Neural progenitor cell (in vitro differentiated cells): ENCODE data around the gene GAB1. TPM values are rescaled to one million over a fixed set of nuclear protein-coding genes. Genes with fewer than 3 reads are reported as not detected.

Experiments
- DNase-seq: peaks from one replicate; pipeline ENCODE4 v3.0.0-alpha.2; 2016; ENCODE audit warnings: low spot score
- H2AFZ ChIP-seq: fragments of 200-600 bp; sonication (generic); replicated peaks from 2 replicates; pipeline ENCODE4 v1.6.1; 2016; ENCODE audit warnings: antibody characterized with exemption
- H3F3A ChIP-seq: fragments of 200-600 bp; sonication (generic); 2 replicates; pipeline ENCODE4 v1.6.1; 2016; ENCODE audit warnings: antibody characterized with exemption, low read depth
- H3K27ac ChIP-seq: fragments of 200-600 bp; sonication (generic); 2 replicates; pipeline ENCODE4 v1.5.1; 2016; ENCODE audit warnings: mild to moderate bottlenecking
- H3K27me3 ChIP-seq: fragments of 200-600 bp; sonication (generic); 2 replicates; pipeline ENCODE4 v1.6.1; 2016; ENCODE audit warnings: mild to moderate bottlenecking, moderate library complexity
- H3K36me3 ChIP-seq: fragments of 200-600 bp; sonication (generic); 2 replicates; pipeline ENCODE4 v1.5.1; 2016
- H3K4me1 ChIP-seq: fragments of 200-600 bp; sonication (generic); 2 replicates; pipeline ENCODE4 v1.6.1; 2016; ENCODE audit warnings: mixed run types
- H3K4me2 ChIP-seq: fragments of 200-600 bp; sonication (generic); 2 replicates; pipeline ENCODE4 v1.6.1; 2016
- H3K4me3 ChIP-seq: fragments of 200-600 bp; sonication (generic); 2 replicates; pipeline ENCODE4 v1.5.1; 2016
- H3K79me2 ChIP-seq: fragments of 200-600 bp; sonication (generic); 2 replicates; pipeline ENCODE4 v1.6.1; 2016; ENCODE audit warnings: low read depth
- H3K9ac ChIP-seq: fragments of 200-600 bp; sonication (generic); 2 replicates; pipeline ENCODE4 v1.6.1; 2016
- H3K9me3 ChIP-seq: fragments of 200-600 bp; sonication (generic); 2 replicates; pipeline ENCODE4 v1.5.1; 2016; ENCODE audit warnings: low read depth
- H4K20me1 ChIP-seq: fragments of 200-600 bp; sonication (generic); 2 replicates; pipeline ENCODE4 v1.6.1; 2016; ENCODE audit warnings: low read depth
- H3K27ac Mint-ChIP-seq: 3 replicates; pipeline ENCODE4 v1.8.0; 2021; ENCODE audit warnings: mixed read lengths
- H3K27me3 Mint-ChIP-seq: 2 replicates; pipeline ENCODE4 v1.8.0; 2022; ENCODE audit warnings: low read depth, mild to moderate bottlenecking, inconsistent platforms, moderate library complexity, mixed read lengths; ENCODE audit not compliant: insufficient read depth
- H3K36me3 Mint-ChIP-seq: 3 replicates; pipeline ENCODE4 v1.8.0; 2021; ENCODE audit warnings: mixed read lengths
- H3K4me1 Mint-ChIP-seq: 3 replicates; pipeline ENCODE4 v1.8.0; 2021; ENCODE audit warnings: mixed read lengths
- H3K4me3 Mint-ChIP-seq: 3 replicates; pipeline ENCODE4 v1.8.0; 2021; ENCODE audit warnings: mild to moderate bottlenecking, moderate library complexity, mixed read lengths
- H3K9me3 Mint-ChIP-seq: 3 replicates; pipeline ENCODE4 v1.8.0; 2020; ENCODE audit warnings: mixed read lengths
- CTCF ChIP-seq: fragments of 200-600 bp; sonication (generic); IDR thresholded peaks from 2 replicates; pipeline ENCODE4 v1.5.1; 2017; ENCODE audit warnings: antibody characterized with exemption, mild to moderate bottlenecking
- EZH2 ChIP-seq: fragments of 200-600 bp; sonication (generic); IDR thresholded peaks from 2 replicates; pipeline ENCODE4 v1.6.1; 2017; ENCODE audit warnings: antibody characterized with exemption, mild to moderate bottlenecking, moderate library complexity
- EZH2phosphoT487 ChIP-seq: fragments of 200-600 bp; sonication (generic); IDR thresholded peaks from 2 replicates; pipeline ENCODE4 v1.6.1; 2017; ENCODE audit warnings: antibody characterized with exemption
- total RNA-seq: library from RNA; depleted of rRNA; stranded (reverse); fragments of >200 nt; gene quantifications from 2 replicates; pipeline ENCODE4 v1.2.3, GENCODE V29; 2015; ENCODE audit warnings: low replicate concordance

Gene GAB1
- total RNA-seq, 1 donor from 2014 or later = 31.3 TPM

GRCh38 chr4:143344041-143344440, 7.4 kb downstream of the GAB1 start:
- H4K20me1 ChIP-seq = peaks cover 42% of the 10 kb centered on the region
- Mint-ChIP-seq H3K4me3 (no peak overlapping the region), H3K27ac (peak overlapping the region; percentile 74), H3K4me1 (peaks cover 15% of the 10 kb centered on the region), H3K27me3 (no peaks in the 10 kb centered on the region), H3K9me3 (no peaks in the 10 kb centered on the region), H3K36me3 (no peaks in the 10 kb centered on the region)
- no peak for TF ChIP-seq EZH2phosphoT487
- no peak for TF ChIP-seq CTCF
- no peak for TF ChIP-seq EZH2
- H3K9me3 ChIP-seq = no peaks in the 10 kb centered on the region
- peaks cover 72% of the 10 kb centered on the region for H3K79me2 ChIP-seq
- H3K4me1 ChIP-seq = peaks cover 8% of the 10 kb centered on the region
- no peak overlapping the region for H3K9ac ChIP-seq
- no peaks in the 10 kb centered on the region for H3K27me3 ChIP-seq
- no peak for DNase-seq
- H3K27ac ChIP-seq = no peak overlapping the region
- H3K4me2 ChIP-seq = no peak overlapping the region
- no peaks in the 10 kb centered on the region for H3K36me3 ChIP-seq
- H3K4me3 ChIP-seq = no peak overlapping the region
- no peaks in the 10 kb centered on the region for H3F3A ChIP-seq
- no peak overlapping the region for H2AFZ ChIP-seq

GRCh38 chr4:143344774-143345173, 8.1 kb downstream of the GAB1 start:
- Histone ChIP-seq H3K4me2 (no peak overlapping the region), H3K9ac (no peak overlapping the region), H3F3A (no peaks in the 10 kb centered on the region), H3K4me1 (peaks cover 8% of the 10 kb centered on the region), H3K36me3 (no peaks in the 10 kb centered on the region), H3K27me3 (no peaks in the 10 kb centered on the region), H3K27ac (no peak overlapping the region), H2AFZ (no peak overlapping the region), H4K20me1 (peaks cover 35% of the 10 kb centered on the region), H3K9me3 (no peaks in the 10 kb centered on the region), H3K4me3 (no peak overlapping the region), H3K79me2 (peaks cover 65% of the 10 kb centered on the region)
- Mint-ChIP-seq H3K27ac (no peak overlapping the region), H3K36me3 (no peaks in the 10 kb centered on the region), H3K9me3 (no peaks in the 10 kb centered on the region), H3K27me3 (no peaks in the 10 kb centered on the region), H3K4me1 (peaks cover 12% of the 10 kb centered on the region), H3K4me3 (no peak overlapping the region)
- DNase-seq = no peak
- TF ChIP-seq EZH2phosphoT487 (no peak), CTCF (no peak), EZH2 (no peak)

- no peaks in the 10 kb centered on the region for H3K9me3 ChIP-seq
- H3K4me1 Mint-ChIP-seq = peaks cover 12% of the 10 kb centered on the region
- H3K27ac ChIP-seq = no peak overlapping the region
Measured at GRCh38 chr4:143345356-143345755, 8.7 kb downstream of the GAB1 start.

More at GRCh38 chr4:143345356-143345755, 8.7 kb downstream of the GAB1 start:
- Mint-ChIP-seq H3K9me3 (no peaks in the 10 kb centered on the region), H3K27ac (no peak overlapping the region), H3K27me3 (no peaks in the 10 kb centered on the region), H3K36me3 (peaks cover 2% of the 10 kb centered on the region), H3K4me3 (no peak overlapping the region)
- no peak overlapping the region for H2AFZ ChIP-seq
- H3K4me2 ChIP-seq = no peak overlapping the region
- no peak for DNase-seq
- no peaks in the 10 kb centered on the region for H3F3A ChIP-seq
- peaks cover 29% of the 10 kb centered on the region for H4K20me1 ChIP-seq
- TF ChIP-seq EZH2 (no peak), CTCF (no peak), EZH2phosphoT487 (no peak)
- no peak overlapping the region for H3K9ac ChIP-seq
- no peaks in the 10 kb centered on the region for H3K36me3 ChIP-seq
- H3K79me2 ChIP-seq = peaks cover 59% of the 10 kb centered on the region
- H3K4me3 ChIP-seq = no peak overlapping the region
- no peaks in the 10 kb centered on the region for H3K27me3 ChIP-seq
- H3K4me1 ChIP-seq = peaks cover 8% of the 10 kb centered on the region
